ENCODE results near the gene SGSM2. TPM values are rescaled to one million over a fixed set of nuclear protein-coding genes. Genes with fewer than 3 reads are reported as not detected.

Gene SGSM2
- total RNA-seq, 1 experiment from 2014 or later = 49.0 TPM

DNA sequence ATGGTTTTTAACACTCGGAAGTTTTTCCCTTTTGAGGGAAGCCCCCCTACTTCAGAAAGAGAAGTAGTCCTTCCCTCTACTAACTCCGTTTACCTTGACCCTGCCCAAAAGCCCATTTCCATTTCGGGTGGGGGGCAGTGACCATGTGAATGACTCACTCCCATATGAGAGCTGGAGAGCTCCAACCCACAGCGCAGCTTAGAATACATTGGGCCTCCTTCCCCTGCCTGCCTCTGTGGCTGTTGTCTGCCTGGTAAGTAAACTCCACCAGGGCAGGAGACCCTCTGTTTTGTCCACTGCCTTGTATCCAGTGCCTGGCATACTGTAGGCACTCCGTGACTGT lies 985 bp downstream of the SGSM2 start:
- ATAC-seq = no peak
- Histone ChIP-seq H3K9me3 (ENCODE audit: control insufficient read depth, insufficient read depth, low read depth, low read length) (no peaks in the 10 kb centered on the region), H3K27ac (ENCODE audit: low read length) (peak overlapping the region; percentile 71), H3K27me3 (ENCODE audit: control insufficient read depth, insufficient read depth, low read length) (no peaks in the 10 kb centered on the region), H3K36me3 (ENCODE audit: control insufficient read depth, insufficient read depth, low read length) (peaks cover 22% of the 10 kb centered on the region), H3K4me3 (ENCODE audit: low read depth in 2 of 2, low read length in 2 of 2) (peak overlapping the region; percentile 69 to 99), H3K4me1 (ENCODE audit: control insufficient read depth, insufficient read depth, low read length) (peaks cover 16% of the 10 kb centered on the region)
- POLR2A ChIA-PET = no interaction called here
- CTCF ChIA-PET = no interaction called here
- in situ Hi-C loops (cut with HindIII; ENCODE audit: low pct_unique_long_range_greater_than_20kb, low sequenced_read_pairs) = no loop called here
- intact Hi-C loops (cut with micrococcal nuclease; ENCODE audit: unreplicated experiment) = no loop called here
- BruUV-seq (replicated peaks) = no TSS peak
- TF ChIP-seq TCF7L2 (IDR thresholded peaks at IDR 0.05; ENCODE audit: low read depth, low read length) = no peak
- TF ChIP-seq POLR2AphosphoS5 (IDR thresholded peaks at IDR 0.05; ENCODE audit: low read depth, low read length) = no peak
- no peak for DNase-seq (ENCODE audit: low read depth, low spot score)

DNA sequence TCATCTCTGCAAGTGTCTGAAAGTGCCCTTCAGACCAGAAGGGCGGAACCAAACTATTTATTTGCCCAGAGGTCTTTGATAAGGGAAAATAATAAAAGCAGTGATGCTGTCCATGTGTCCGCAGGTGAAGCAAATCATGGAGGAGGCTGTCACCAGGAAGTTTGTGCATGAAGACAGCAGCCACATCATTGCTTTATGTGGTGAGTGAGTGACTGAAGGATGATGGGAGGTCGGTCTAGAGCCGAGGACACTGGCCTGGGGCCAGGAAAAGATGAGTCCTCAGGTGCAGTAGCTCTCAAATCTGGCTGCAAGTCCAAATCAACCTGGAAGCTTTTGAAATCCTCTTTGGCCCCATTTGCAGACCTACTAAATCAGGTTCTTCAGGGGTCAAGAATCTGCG lies 6.1 kb downstream of the SGSM2 start:
- CTCF ChIA-PET = no interaction called here

DNA sequence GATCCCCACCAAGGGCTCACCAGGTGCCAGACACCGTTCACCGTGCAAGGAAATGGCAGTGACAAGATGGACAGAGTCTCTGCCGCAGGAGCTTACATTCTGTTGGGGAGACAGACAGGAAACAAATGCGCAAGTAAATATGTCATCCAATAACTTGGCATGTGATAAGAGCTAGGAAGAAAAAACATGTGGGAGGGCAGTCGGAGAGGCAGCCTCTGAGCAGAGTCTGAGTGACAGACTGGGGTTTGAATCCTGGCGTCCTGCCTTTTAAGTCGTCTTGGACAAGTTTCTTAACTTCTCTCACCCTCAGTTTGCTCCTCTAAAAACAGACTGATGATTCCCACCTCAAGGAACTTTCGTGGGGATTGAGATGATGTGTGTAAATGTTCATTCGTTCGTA lies 7.2 kb downstream of the SGSM2 start:
- TF ChIP-seq, protein P1, sequence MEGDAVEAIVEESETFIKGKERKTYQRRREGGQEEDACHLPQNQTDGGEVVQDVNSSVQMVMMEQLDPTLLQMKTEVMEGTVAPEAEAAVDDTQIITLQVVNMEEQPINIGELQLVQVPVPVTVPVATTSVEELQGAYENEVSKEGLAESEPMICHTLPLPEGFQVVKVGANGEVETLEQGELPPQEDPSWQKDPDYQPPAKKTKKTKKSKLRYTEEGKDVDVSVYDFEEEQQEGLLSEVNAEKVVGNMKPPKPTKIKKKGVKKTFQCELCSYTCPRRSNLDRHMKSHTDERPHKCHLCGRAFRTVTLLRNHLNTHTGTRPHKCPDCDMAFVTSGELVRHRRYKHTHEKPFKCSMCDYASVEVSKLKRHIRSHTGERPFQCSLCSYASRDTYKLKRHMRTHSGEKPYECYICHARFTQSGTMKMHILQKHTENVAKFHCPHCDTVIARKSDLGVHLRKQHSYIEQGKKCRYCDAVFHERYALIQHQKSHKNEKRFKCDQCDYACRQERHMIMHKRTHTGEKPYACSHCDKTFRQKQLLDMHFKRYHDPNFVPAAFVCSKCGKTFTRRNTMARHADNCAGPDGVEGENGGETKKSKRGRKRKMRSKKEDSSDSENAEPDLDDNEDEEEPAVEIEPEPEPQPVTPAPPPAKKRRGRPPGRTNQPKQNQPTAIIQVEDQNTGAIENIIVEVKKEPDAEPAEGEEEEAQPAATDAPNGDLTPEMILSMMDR (IDR thresholded peaks at IDR 0.05) = no peak
- TF ChIP-seq TCF7L2 (IDR thresholded peaks at IDR 0.05; ENCODE audit: low read depth, low read length) = no peak
- TF ChIP-seq, protein P2, sequence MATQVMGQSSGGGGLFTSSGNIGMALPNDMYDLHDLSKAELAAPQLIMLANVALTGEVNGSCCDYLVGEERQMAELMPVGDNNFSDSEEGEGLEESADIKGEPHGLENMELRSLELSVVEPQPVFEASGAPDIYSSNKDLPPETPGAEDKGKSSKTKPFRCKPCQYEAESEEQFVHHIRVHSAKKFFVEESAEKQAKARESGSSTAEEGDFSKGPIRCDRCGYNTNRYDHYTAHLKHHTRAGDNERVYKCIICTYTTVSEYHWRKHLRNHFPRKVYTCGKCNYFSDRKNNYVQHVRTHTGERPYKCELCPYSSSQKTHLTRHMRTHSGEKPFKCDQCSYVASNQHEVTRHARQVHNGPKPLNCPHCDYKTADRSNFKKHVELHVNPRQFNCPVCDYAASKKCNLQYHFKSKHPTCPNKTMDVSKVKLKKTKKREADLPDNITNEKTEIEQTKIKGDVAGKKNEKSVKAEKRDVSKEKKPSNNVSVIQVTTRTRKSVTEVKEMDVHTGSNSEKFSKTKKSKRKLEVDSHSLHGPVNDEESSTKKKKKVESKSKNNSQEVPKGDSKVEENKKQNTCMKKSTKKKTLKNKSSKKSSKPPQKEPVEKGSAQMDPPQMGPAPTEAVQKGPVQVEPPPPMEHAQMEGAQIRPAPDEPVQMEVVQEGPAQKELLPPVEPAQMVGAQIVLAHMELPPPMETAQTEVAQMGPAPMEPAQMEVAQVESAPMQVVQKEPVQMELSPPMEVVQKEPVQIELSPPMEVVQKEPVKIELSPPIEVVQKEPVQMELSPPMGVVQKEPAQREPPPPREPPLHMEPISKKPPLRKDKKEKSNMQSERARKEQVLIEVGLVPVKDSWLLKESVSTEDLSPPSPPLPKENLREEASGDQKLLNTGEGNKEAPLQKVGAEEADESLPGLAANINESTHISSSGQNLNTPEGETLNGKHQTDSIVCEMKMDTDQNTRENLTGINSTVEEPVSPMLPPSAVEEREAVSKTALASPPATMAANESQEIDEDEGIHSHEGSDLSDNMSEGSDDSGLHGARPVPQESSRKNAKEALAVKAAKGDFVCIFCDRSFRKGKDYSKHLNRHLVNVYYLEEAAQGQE (IDR thresholded peaks at IDR 0.05; ENCODE audit: insufficient read depth in 1 of 2, low read depth in 2 of 2, low read length in 1 of 2) = no peak
- no peak for TF ChIP-seq POLR2AphosphoS5 (IDR thresholded peaks at IDR 0.05; ENCODE audit: low read depth, low read length)
- no peak for TF ChIP-seq SIN3A (IDR thresholded peaks at IDR 0.05; ENCODE audit: borderline replicate concordance, insufficient read depth, low read depth, low read length)
- Histone ChIP-seq H3K4me3 (ENCODE audit: low read depth in 2 of 2, low read length in 2 of 2) (no peak overlapping the region), H3K36me3 (ENCODE audit: control insufficient read depth, insufficient read depth, low read length) (no peaks in the 10 kb centered on the region), H3K4me1 (ENCODE audit: control insufficient read depth, insufficient read depth, low read length) (no peaks in the 10 kb centered on the region), H3K27me3 (ENCODE audit: control insufficient read depth, insufficient read depth, low read length) (no peaks in the 10 kb centered on the region), H3K27ac (ENCODE audit: low read length) (no peak overlapping the region), H3K9me3 (ENCODE audit: control insufficient read depth, insufficient read depth, low read depth, low read length) (no peaks in the 10 kb centered on the region)
- no TSS peak for BruUV-seq (replicated peaks)
- POLR2A ChIA-PET = no interaction called here
- no peak for ATAC-seq
- no peak for DNase-seq (ENCODE audit: low read depth, low spot score)
- CTCF ChIA-PET = no interaction called here
- intact Hi-C loops (cut with micrococcal nuclease; ENCODE audit: unreplicated experiment) (no loop called here), in situ Hi-C loops (cut with HindIII; ENCODE audit: low pct_unique_long_range_greater_than_20kb, low sequenced_read_pairs) (no loop called here)

More for the DNA sequence above, 6.1 kb downstream of the SGSM2 start:
- intact Hi-C loops (cut with micrococcal nuclease; ENCODE audit: unreplicated experiment) (no loop called here), in situ Hi-C loops (cut with HindIII; ENCODE audit: low pct_unique_long_range_greater_than_20kb, low sequenced_read_pairs) (no loop called here)
- Histone ChIP-seq H3K4me3 (ENCODE audit: low read depth in 2 of 2, low read length in 2 of 2) (no peak overlapping the region), H3K27me3 (ENCODE audit: control insufficient read depth, insufficient read depth, low read length) (no peaks in the 10 kb centered on the region), H3K36me3 (ENCODE audit: control insufficient read depth, insufficient read depth, low read length) (no peaks in the 10 kb centered on the region), H3K27ac (ENCODE audit: low read length) (no peak overlapping the region), H3K4me1 (ENCODE audit: control insufficient read depth, insufficient read depth, low read length) (peaks cover 2% of the 10 kb centered on the region; the same call in 1 of the 2 replicates), H3K9me3 (ENCODE audit: control insufficient read depth, insufficient read depth, low read depth, low read length) (no peaks in the 10 kb centered on the region)
- TF ChIP-seq POLR2AphosphoS5 (IDR thresholded peaks at IDR 0.05; ENCODE audit: low read depth, low read length) (no peak), TCF7L2 (IDR thresholded peaks at IDR 0.05; ENCODE audit: low read depth, low read length) (no peak), SIN3A (IDR thresholded peaks at IDR 0.05; ENCODE audit: borderline replicate concordance, insufficient read depth, low read depth, low read length) (no peak)
- TF ChIP-seq, protein P2 (IDR thresholded peaks at IDR 0.05; ENCODE audit: insufficient read depth in 1 of 2, low read depth in 2 of 2, low read length in 1 of 2) = no peak
- TF ChIP-seq, protein P1 (IDR thresholded peaks at IDR 0.05) = no peak
- no peak for ATAC-seq
- no TSS peak for BruUV-seq (replicated peaks)
- DNase-seq (ENCODE audit: low read depth, low spot score) = no peak
- POLR2A ChIA-PET = no interaction called here
